ENCODE results near the gene LRRC15. TPM values are rescaled to one million over a fixed set of nuclear protein-coding genes. Genes with fewer than 3 reads are reported as not detected.

Gene LRRC15
- total and polyA plus RNA-seq, 2 experiments from 2014 or later: 16.4 to 21.2 TPM

- Histone ChIP-seq H3K9me2 (ENCODE audit: insufficient read depth) (no peaks in the 10 kb centered on the region), H3K79me2 (ENCODE audit: insufficient read depth) (no peaks in the 10 kb centered on the region), H3K4me2 (ENCODE audit: unreplicated experiment) (no peak overlapping the region), H3K9ac (no peak overlapping the region), H3K4me1 (ENCODE audit: insufficient read depth) (peaks cover 5% of the 10 kb centered on the region), H3K4me3 (no peak overlapping the region), H3K27ac (no peak overlapping the region), H3K9me3 (ENCODE audit: low read depth) (no peaks in the 10 kb centered on the region), H3F3A (ENCODE audit: insufficient read depth) (no peaks in the 10 kb centered on the region), H2AFZ (no peak overlapping the region), H3K36me3 (ENCODE audit: low read depth) (no peaks in the 10 kb centered on the region), H3K27me3 (replicated peaks; ENCODE audit: insufficient read depth) (no peaks in the 10 kb centered on the region), H4K20me1 (ENCODE audit: insufficient read depth) (no peaks in the 10 kb centered on the region)
- WGBS, 2 experiments (ENCODE audit: low coverage in 1 of 2, low lambda C conversion rate in 2 of 2, missing lambda C conversion rate in 2 of 2): 33 to 34% methylated on average over 6 of the region's 6 CpGs
- in situ Hi-C loops (cut with MboI): no loop called here
- TF ChIP-seq EZH2phosphoT487 (IDR thresholded peaks at IDR 0.05; ENCODE audit: insufficient read depth, low read depth) (no peak), EZH2 (IDR thresholded peaks at IDR 0.05; ENCODE audit: insufficient read depth, poor library complexity, severe bottlenecking) (no peak)
- peak; percentile 57 for DNase-seq
These were observed 21.2 kb downstream of the LRRC15 start for GRCh38 chr3:194348354-194348753.

- H3K4me1 ChIP-seq (ENCODE audit: insufficient read depth): peaks cover 10% of the 10 kb centered on the region
- no peaks in the 10 kb centered on the region for H3K9me3 ChIP-seq (ENCODE audit: low read depth)
- H3F3A ChIP-seq (ENCODE audit: insufficient read depth): no peaks in the 10 kb centered on the region
- DNase-seq: peak; percentile 74
- 28 to 35% methylated on average over 5 of the region's 5 CpGs for WGBS, 2 experiments (ENCODE audit: low coverage in 1 of 2, low lambda C conversion rate in 2 of 2, missing lambda C conversion rate in 2 of 2)
- no peak overlapping the region for H3K4me2 ChIP-seq (ENCODE audit: unreplicated experiment)
- H3K79me2 ChIP-seq (ENCODE audit: insufficient read depth): no peaks in the 10 kb centered on the region
- no peak overlapping the region for H2AFZ ChIP-seq
- no peaks in the 10 kb centered on the region for H3K27me3 ChIP-seq (replicated peaks; ENCODE audit: insufficient read depth)
- H3K9me2 ChIP-seq (ENCODE audit: insufficient read depth): no peaks in the 10 kb centered on the region
- TF ChIP-seq EZH2phosphoT487 (IDR thresholded peaks at IDR 0.05; ENCODE audit: insufficient read depth, low read depth): no peak
- no peak for TF ChIP-seq EZH2 (IDR thresholded peaks at IDR 0.05; ENCODE audit: insufficient read depth, poor library complexity, severe bottlenecking)
- no peaks in the 10 kb centered on the region for H4K20me1 ChIP-seq (ENCODE audit: insufficient read depth)
- no peaks in the 10 kb centered on the region for H3K36me3 ChIP-seq (ENCODE audit: low read depth)
- H3K9ac ChIP-seq: no peak overlapping the region
- no peak overlapping the region for H3K27ac ChIP-seq
- no peak overlapping the region for H3K4me3 ChIP-seq
- in situ Hi-C loops (cut with MboI): no loop called here
These were observed 22.9 kb downstream of the LRRC15 start for GRCh38 chr3:194346621-194347020.

GRCh38 chr3:194346035-194346434 is 23.5 kb downstream of the LRRC15 start:
- H3K36me3 ChIP-seq (ENCODE audit: low read depth): no peaks in the 10 kb centered on the region
- H3K4me3 ChIP-seq: no peak overlapping the region
- H3K9me3 ChIP-seq (ENCODE audit: low read depth): no peaks in the 10 kb centered on the region
- no peak overlapping the region for H3K4me2 ChIP-seq (ENCODE audit: unreplicated experiment)
- H3K27me3 ChIP-seq (replicated peaks; ENCODE audit: insufficient read depth): no peaks in the 10 kb centered on the region
- TF ChIP-seq EZH2 (IDR thresholded peaks at IDR 0.05; ENCODE audit: insufficient read depth, poor library complexity, severe bottlenecking) (no peak), EZH2phosphoT487 (IDR thresholded peaks at IDR 0.05; ENCODE audit: insufficient read depth, low read depth) (no peak)
- H3K9ac ChIP-seq: no peak overlapping the region
- in situ Hi-C loops (cut with MboI): no loop called here
- no peak overlapping the region for H2AFZ ChIP-seq
- H3K79me2 ChIP-seq (ENCODE audit: insufficient read depth): no peaks in the 10 kb centered on the region
- H4K20me1 ChIP-seq (ENCODE audit: insufficient read depth): no peaks in the 10 kb centered on the region
- H3K27ac ChIP-seq: no peak overlapping the region
- WGBS, 2 experiments (ENCODE audit: low coverage in 1 of 2, low lambda C conversion rate in 2 of 2, missing lambda C conversion rate in 2 of 2): 84 to 94% methylated on average over 9 of the region's 9 CpGs
- DNase-seq: no peak
- no peaks in the 10 kb centered on the region for H3F3A ChIP-seq (ENCODE audit: insufficient read depth)
- H3K9me2 ChIP-seq (ENCODE audit: insufficient read depth): no peaks in the 10 kb centered on the region
- peaks cover 10% of the 10 kb centered on the region for H3K4me1 ChIP-seq (ENCODE audit: insufficient read depth)

GRCh38 chr3:194344012-194344411 is 25.5 kb downstream of the LRRC15 start:
- H3K79me2 ChIP-seq (ENCODE audit: insufficient read depth): no peaks in the 10 kb centered on the region
- 27 to 32% methylated on average over 9 of the region's 9 CpGs for WGBS, 2 experiments (ENCODE audit: low coverage in 1 of 2, low lambda C conversion rate in 2 of 2, missing lambda C conversion rate in 2 of 2)
- H3K9ac ChIP-seq: no peak overlapping the region
- H3K4me1 ChIP-seq (ENCODE audit: insufficient read depth): peaks cover 10% of the 10 kb centered on the region
- no peaks in the 10 kb centered on the region for H3F3A ChIP-seq (ENCODE audit: insufficient read depth)
- no peak for TF ChIP-seq EZH2 (IDR thresholded peaks at IDR 0.05; ENCODE audit: insufficient read depth, poor library complexity, severe bottlenecking)
- TF ChIP-seq EZH2phosphoT487 (IDR thresholded peaks at IDR 0.05; ENCODE audit: insufficient read depth, low read depth): no peak
- no peak overlapping the region for H3K27ac ChIP-seq
- no peak overlapping the region for H3K4me2 ChIP-seq (ENCODE audit: unreplicated experiment)
- no peak overlapping the region for H2AFZ ChIP-seq
- peak; percentile 68 for DNase-seq
- no peak overlapping the region for H3K4me3 ChIP-seq
- no peaks in the 10 kb centered on the region for H3K9me3 ChIP-seq (ENCODE audit: low read depth)
- no peaks in the 10 kb centered on the region for H3K9me2 ChIP-seq (ENCODE audit: insufficient read depth)
- no peaks in the 10 kb centered on the region for H3K36me3 ChIP-seq (ENCODE audit: low read depth)
- in situ Hi-C loops (cut with MboI): no loop called here
- H3K27me3 ChIP-seq (replicated peaks; ENCODE audit: insufficient read depth): no peaks in the 10 kb centered on the region
- no peaks in the 10 kb centered on the region for H4K20me1 ChIP-seq (ENCODE audit: insufficient read depth)

GRCh38 chr3:194343561-194343893 is 26.0 kb downstream of the LRRC15 start:
- Histone ChIP-seq H3K36me3 (ENCODE audit: low read depth) (no peaks in the 10 kb centered on the region), H3K9ac (no peak overlapping the region), H3K9me2 (ENCODE audit: insufficient read depth) (no peaks in the 10 kb centered on the region), H4K20me1 (ENCODE audit: insufficient read depth) (no peaks in the 10 kb centered on the region), H3K4me2 (ENCODE audit: unreplicated experiment) (peak overlapping the region; percentile 5), H2AFZ (no peak overlapping the region), H3K9me3 (ENCODE audit: low read depth) (no peaks in the 10 kb centered on the region), H3K27ac (no peak overlapping the region), H3F3A (ENCODE audit: insufficient read depth) (no peaks in the 10 kb centered on the region), H3K27me3 (replicated peaks; ENCODE audit: insufficient read depth) (no peaks in the 10 kb centered on the region), H3K79me2 (ENCODE audit: insufficient read depth) (no peaks in the 10 kb centered on the region), H3K4me3 (no peak overlapping the region), H3K4me1 (ENCODE audit: insufficient read depth) (peaks cover 10% of the 10 kb centered on the region)
- DNase-seq: no peak
- in situ Hi-C loops (cut with MboI): no loop called here
- WGBS, 2 experiments (ENCODE audit: low coverage in 1 of 2, low lambda C conversion rate in 2 of 2, missing lambda C conversion rate in 2 of 2): 94 to 98% methylated on average over 2 of the region's 2 CpGs
- no peak for TF ChIP-seq EZH2 (IDR thresholded peaks at IDR 0.05; ENCODE audit: insufficient read depth, poor library complexity, severe bottlenecking)
- TF ChIP-seq EZH2phosphoT487 (IDR thresholded peaks at IDR 0.05; ENCODE audit: insufficient read depth, low read depth): no peak

Data from GM23248 (cell line).